Aorta (tissue), 5 donors: ENCODE data around the gene DNAH7. TPM values are rescaled to one million over a fixed set of nuclear protein-coding genes. Genes with fewer than 3 reads are reported as not detected.

ENCODE experiments used
- ATAC-seq: fragments of 200-7000 bp; cut with Tn5 transposase; one replicate; pipeline ENCODE4 v1.9.1; 2022; ENCODE audit warnings: moderate library complexity; ENCODE audit not compliant: low FRiP score
- DNase-seq, 2 donors: peaks; one replicate each; pipeline ENCODE4 v3.0.0-alpha.2; 2020
- H3K27ac ChIP-seq, 2 donors: one replicate each; pipeline ENCODE4 v1.5.1; 2013; ENCODE audit warnings: low read length in 2 of 2, mild to moderate bottlenecking in 2 of 2, moderate library complexity in 2 of 2, control low read depth in 1 of 2, inconsistent platforms in 1 of 2, low read depth in 1 of 2
- H3K27me3 ChIP-seq, 2 donors: one replicate each; pipeline ENCODE4 v1.6.1; 2013; ENCODE audit warnings: control low read depth in 1 of 2, low read length in 1 of 2, mild to moderate bottlenecking in 1 of 2, moderate library complexity in 1 of 2; ENCODE audit not compliant: insufficient read depth in 2 of 2, control insufficient read depth in 1 of 2
- H3K36me3 ChIP-seq, 2 donors: one replicate each; pipeline ENCODE4 v1.6.1; 2013; ENCODE audit warnings: control low read depth in 1 of 2, low read length in 1 of 2, mild to moderate bottlenecking in 1 of 2; ENCODE audit not compliant: insufficient read depth in 2 of 2, control insufficient read depth in 1 of 2
- H3K4me1 ChIP-seq, 2 donors: one replicate each; pipeline ENCODE4 v1.6.1; 2013; ENCODE audit warnings: low read length in 2 of 2, control low read depth in 1 of 2, mild to moderate bottlenecking in 1 of 2, moderate library complexity in 1 of 2; ENCODE audit not compliant: insufficient read depth in 2 of 2, control insufficient read depth in 1 of 2
- H3K4me3 ChIP-seq, 2 donors: one replicate each; pipeline ENCODE4 v1.5.1; 2013; ENCODE audit warnings: low read length in 2 of 2, control low read depth in 1 of 2, mild to moderate bottlenecking in 1 of 2
- H3K9me3 ChIP-seq: one replicate; pipeline ENCODE4 v1.6.1; 2013; ENCODE audit warnings: mild to moderate bottlenecking, low read length; ENCODE audit not compliant: control insufficient read depth
- WGBS, 2 donors: extraction: QIAGEN DNeasy Blood & Tissue Kit; methylation state at CpG; one replicate each; pipeline ENCODE4 v1.1.7; 2013; 5-methylcytosine and 5-hydroxymethylcytosine counted together
- intact Hi-C, 2 donors: fragments of 100-400 bp; cut with DNase I; formaldehyde crosslinking; loops; one replicate each; pipeline versions ENCODE4 v1.14.2 to v1.15.0; 2022
- polyA plus RNA-seq, 2 donors: library from polyadenylated mRNA; stranded (reverse); fragments of 200-250 nt; gene quantifications; one replicate each; pipeline ENCODE4 v1.2.3, GENCODE V29; 2013
- total RNA-seq, 2 donors: library from RNA; stranded (reverse); fragmentation: NEBNext Ultra II Directional; extraction: Animal tissue kit (Norgen Biotek cat#: 25700); gene quantifications; one replicate each; pipeline ENCODE4 v1.2.1, GENCODE V29; 2021
- donor health status: healthy with polysubstance abuse.
- donor health status: Bipolar disorder and iron deficiency.
- donor health status: DM: no; HTN: no; CAD: no.
- donor health status: DM: no; HTN: no; CAD: no.
- donor health status: DM: yes; HTN: yes; CAD: no.

The DNAH7 gene
- total and polyA plus RNA-seq, 4 donors, result 0.71 to 2.7 (median 1.5) TPM

DNA sequence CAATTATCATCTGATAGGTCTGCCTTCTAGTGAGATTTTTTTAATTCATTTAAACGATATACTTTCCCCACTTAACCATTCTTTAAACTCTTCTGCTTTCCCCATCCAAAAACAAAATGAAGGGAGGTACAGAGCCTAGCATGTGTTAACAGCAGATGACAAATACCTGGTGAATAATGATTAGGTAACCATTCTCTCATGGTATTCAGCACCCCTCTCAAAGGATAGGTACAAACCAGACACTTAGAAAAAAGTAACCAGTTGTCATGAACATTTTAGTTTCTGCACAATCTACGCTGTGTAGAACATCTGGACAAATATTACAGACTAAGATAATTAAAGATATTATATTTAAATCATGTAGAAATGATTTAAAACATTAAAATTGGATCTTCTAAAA, 56.3 kb downstream of the DNAH7 start:
- Histone ChIP-seq H3K36me3 (no peaks in the 10 kb centered on the region), H3K9me3 (no peaks in the 10 kb centered on the region), H3K27me3 (no peaks in the 10 kb centered on the region), H3K4me1 (no peaks in the 10 kb centered on the region), H3K4me3 (no peak overlapping the region), H3K27ac (no peak overlapping the region)
- DNase-seq (no peak), ATAC-seq (no peak)
- intact Hi-C loops, result no loop called here
- 72 to 81% methylated on average over 2 of the region's 2 CpGs for WGBS, 2 donors

GRCh38 chr2:196000551-196000950, 68.1 kb downstream of the DNAH7 start:
- ATAC-seq, result no peak
- Histone ChIP-seq H3K4me3 (no peak overlapping the region), H3K27ac (no peak overlapping the region), H3K4me1 (no peaks in the 10 kb centered on the region), H3K36me3 (no peaks in the 10 kb centered on the region), H3K27me3 (no peaks in the 10 kb centered on the region), H3K9me3 (no peaks in the 10 kb centered on the region)
- intact Hi-C loops, result no loop called here
- DNase-seq, result no peak
- 86 to 97% methylated on average over 1 of the region's 1 CpG for WGBS, 2 donors

GRCh38 chr2:195998070-195998469, 70.6 kb downstream of the DNAH7 start:
- no peaks in the 10 kb centered on the region for H3K4me1 ChIP-seq
- H3K27me3 ChIP-seq, result no peaks in the 10 kb centered on the region
- DNase-seq (no peak), ATAC-seq (no peak)
- H3K27ac ChIP-seq, result no peak overlapping the region
- no peaks in the 10 kb centered on the region for H3K36me3 ChIP-seq
- intact Hi-C loops, result no loop called here
- no peaks in the 10 kb centered on the region for H3K9me3 ChIP-seq
- H3K4me3 ChIP-seq, result no peak overlapping the region
- 92 to 95% methylated on average over 8 of the region's 8 CpGs for WGBS, 2 donors

DNA sequence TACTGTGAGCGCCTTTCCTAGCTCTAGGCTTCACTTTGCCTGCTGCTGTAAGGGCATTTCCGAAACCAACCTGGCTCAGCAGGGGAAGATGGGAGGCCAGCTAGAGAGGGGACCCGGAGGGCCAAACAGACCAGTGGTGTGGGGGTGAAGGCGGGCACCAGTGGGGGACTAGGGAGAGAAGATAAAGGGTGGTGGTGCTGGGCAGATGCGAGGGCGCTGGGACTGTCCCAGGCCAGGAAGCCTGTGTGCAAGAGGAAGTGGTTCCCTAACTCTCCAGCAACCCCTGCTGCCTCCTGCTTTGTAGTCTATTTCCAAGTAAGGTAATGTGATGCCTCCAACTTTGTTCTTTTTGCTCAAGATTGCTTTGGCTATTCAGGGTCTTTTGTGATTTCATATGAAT, 73.1 kb downstream of the DNAH7 start:
- Histone ChIP-seq H3K36me3 (no peaks in the 10 kb centered on the region), H3K27ac (no peak overlapping the region), H3K4me1 (no peaks in the 10 kb centered on the region), H3K27me3 (no peaks in the 10 kb centered on the region), H3K9me3 (no peaks in the 10 kb centered on the region), H3K4me3 (no peak overlapping the region)
- intact Hi-C loops, result no loop called here
- WGBS, 2 donors, result 84 to 94% methylated on average over 6 of the region's 6 CpGs
- DNase-seq (no peak), ATAC-seq (peak; percentile 52)

- H3K9me3 ChIP-seq, result no peaks in the 10 kb centered on the region
- WGBS, 2 donors, result 83 to 84% methylated on average over 2 of the region's 2 CpGs
These were observed 75.0 kb downstream of the DNAH7 start for GRCh38 chr2:195993623-195994022.

GRCh38 chr2:195985741-195986140, 82.9 kb downstream of the DNAH7 start:
- intact Hi-C loops, result no loop called here
- DNase-seq, result no peak

More at GRCh38 chr2:195993623-195994022, 75.0 kb downstream of the DNAH7 start:
- Histone ChIP-seq H3K4me3 (no peak overlapping the region), H3K27ac (no peak overlapping the region), H3K27me3 (no peaks in the 10 kb centered on the region), H3K36me3 (no peaks in the 10 kb centered on the region), H3K4me1 (no peaks in the 10 kb centered on the region)
- ATAC-seq (no peak), DNase-seq (no peak)
- intact Hi-C loops, result no loop called here

GRCh38 chr2:195984923-195985726, 83.5 kb downstream of the DNAH7 start:
- intact Hi-C loops, result no loop called here
- Histone ChIP-seq H3K4me1 (no peaks in the 10 kb centered on the region), H3K27me3 (no peaks in the 10 kb centered on the region), H3K27ac (no peak overlapping the region), H3K36me3 (no peaks in the 10 kb centered on the region), H3K9me3 (no peaks in the 10 kb centered on the region), H3K4me3 (no peak overlapping the region)
- WGBS, 2 donors, result 8 to 12% methylated on average over 2 of the region's 2 CpGs
- no peak for DNase-seq
- ATAC-seq, result no peak

More at GRCh38 chr2:195985741-195986140, 82.9 kb downstream of the DNAH7 start:
- Histone ChIP-seq H3K4me3 (no peak overlapping the region), H3K36me3 (no peaks in the 10 kb centered on the region), H3K9me3 (no peaks in the 10 kb centered on the region), H3K27me3 (no peaks in the 10 kb centered on the region), H3K27ac (no peak overlapping the region), H3K4me1 (no peaks in the 10 kb centered on the region)
- WGBS, 2 donors, result 70 to 77% methylated on average over 3 of the region's 3 CpGs
- ATAC-seq, result no peak

GRCh38 chr2:195967336-195967735, 101.3 kb downstream of the DNAH7 start:
- intact Hi-C loops, result no loop called here
- 45 to 53% methylated on average over 2 of the region's 2 CpGs for WGBS, 2 donors
- no peak overlapping the region for H3K27ac ChIP-seq

GRCh38 chr2:195961873-195962272, 106.8 kb downstream of the DNAH7 start:
- no peak for ATAC-seq
- Histone ChIP-seq H3K4me1 (no peaks in the 10 kb centered on the region), H3K27me3 (no peaks in the 10 kb centered on the region), H3K27ac (no peak overlapping the region), H3K36me3 (no peaks in the 10 kb centered on the region), H3K9me3 (no peaks in the 10 kb centered on the region), H3K4me3 (no peak overlapping the region)
- 82 to 83% methylated on average over 5 of the region's 5 CpGs for whole genome bisulfite sequencing, 2 donors
- DNase-seq, result no peak
- intact Hi-C loops, result no loop called here

More at GRCh38 chr2:195967336-195967735, 101.3 kb downstream of the DNAH7 start:
- H3K27me3 ChIP-seq, result no peaks in the 10 kb centered on the region
- no peaks in the 10 kb centered on the region for H3K4me1 ChIP-seq
- H3K4me3 ChIP-seq, result no peak overlapping the region
- H3K36me3 ChIP-seq, result no peaks in the 10 kb centered on the region
- ATAC-seq (no peak), DNase-seq (no peak)
- no peaks in the 10 kb centered on the region for H3K9me3 ChIP-seq
